Upper lobe of left lung (tissue), 4 donors: Measurements from ENCODE around the gene GPATCH4.

Experiments
- CTCF ChIP-seq, 6 experiments: fragments of 450-650 bp in 4 of 6; fragments of 200-600 bp in 2 of 6; sonication (generic) in 2 of 6; IDR thresholded peaks; one replicate each; pipeline ENCODE4 v1.5.1; 2016 to 2019; ENCODE audit warnings: antibody characterized with exemption in 6 of 6
- POLR2A ChIP-seq, 4 donors: fragments of 450-650 bp; IDR thresholded peaks; one replicate each; pipeline ENCODE4 v1.5.1; 2016 to 2017; ENCODE audit warnings: antibody characterized with exemption in 4 of 4, mild to moderate bottlenecking in 2 of 4

GRCh38 chr1:156601892-156602291, 613 bp upstream of the GPATCH4 start:
- TF ChIP-seq CTCF (IDR thresholded peaks at IDR 0.05) (no peak), POLR2A (IDR thresholded peaks at IDR 0.05) (no peak)
